ENCODE data around the gene ADORA2A. TPM values are rescaled to one million over a fixed set of nuclear protein-coding genes. Genes with fewer than 3 reads are reported as not detected.

The ADORA2A gene
- total RNA-seq, 6 donors from 2014 or later = 7.3 to 20.9 (median 8.8) TPM

- Histone ChIP-seq H3K36me3 (peaks cover 0 to 18% (median 11%) of the 10 kb centered on the region in 4 donors), H3K4me1 (peaks cover 40 to 45% (median 43%) of the 10 kb centered on the region in 4 donors), H3K27ac (no peak overlapping the region), H3K9me3 (no peaks in the 10 kb centered on the region), H3K4me3 (no peak overlapping the region), H3K27me3 (no peaks in the 10 kb centered on the region)
- peak in 1 of 2 donors; percentile 15 for DNase-seq
- TF ChIP-seq POLR2A (IDR thresholded peaks at IDR 0.05) (no peak), EP300 (IDR thresholded peaks at IDR 0.05) (no peak), POLR2AphosphoS5 (IDR thresholded peaks at IDR 0.05) (no peak), CTCF (IDR thresholded peaks at IDR 0.05) (no peak)
- no peak for ATAC-seq (ENCODE audit: low FRiP score in 2 of 2)
- WGBS, 2 donors = 96 to 97% methylated on average over 3 to 4 of the region's 4 CpGs
These were observed 9.7 kb downstream of the ADORA2A start for GRCh38 chr22:24437091-24437490.

GRCh38 chr22:24437741-24438328 lies 10.4 kb downstream of the ADORA2A start:
- no peak for TF ChIP-seq POLR2A (IDR thresholded peaks at IDR 0.05)
- no peak for TF ChIP-seq POLR2AphosphoS5 (IDR thresholded peaks at IDR 0.05)
- no peak for TF ChIP-seq CTCF (IDR thresholded peaks at IDR 0.05)
- ATAC-seq (ENCODE audit: low FRiP score in 2 of 2) (no peak), DNase-seq (peak in 1 of 2 donors; percentile 18)
- H3K4me3 ChIP-seq = no peak overlapping the region
- peaks cover 0 to 19% (median 13%) of the 10 kb centered on the region in 4 donors for H3K36me3 ChIP-seq
- H3K9me3 ChIP-seq = no peaks in the 10 kb centered on the region
- H3K27me3 ChIP-seq = no peaks in the 10 kb centered on the region
- H3K27ac ChIP-seq = no peak overlapping the region
- WGBS, 2 donors = 82 to 88% methylated on average over 5 of the region's 5 CpGs
- peaks cover 32 to 38% (median 35%) of the 10 kb centered on the region in 4 donors for H3K4me1 ChIP-seq

GRCh38 chr22:24440270-24440717 lies 12.9 kb downstream of the ADORA2A start:
- Histone ChIP-seq H3K27me3 (no peaks in the 10 kb centered on the region), H3K36me3 (peaks cover 0 to 19% (median 12%) of the 10 kb centered on the region in 4 donors), H3K9me3 (no peaks in the 10 kb centered on the region), H3K4me3 (no peak overlapping the region), H3K27ac (peak overlapping the region; percentile 48 to 72 (median 58)), H3K4me1 (peaks cover 8 to 14% (median 11%) of the 10 kb centered on the region in 4 donors)
- WGBS, 2 donors = 70 to 83% methylated on average over 6 to 10 of the region's 10 CpGs
- DNase-seq (peak in 1 of 2 donors; percentile 50), ATAC-seq (ENCODE audit: low FRiP score in 2 of 2) (no peak)
- no peak for TF ChIP-seq CTCF (IDR thresholded peaks at IDR 0.05)
- no peak for TF ChIP-seq POLR2A (IDR thresholded peaks at IDR 0.05)
- no peak for TF ChIP-seq EP300 (IDR thresholded peaks at IDR 0.05)
- no peak for TF ChIP-seq POLR2AphosphoS5 (IDR thresholded peaks at IDR 0.05)

- peak in 1 of 2 donors; percentile 18 for DNase-seq
- H3K4me1 ChIP-seq = peaks cover 3 to 10% (median 5%) of the 10 kb centered on the region in 4 donors
- no peak for TF ChIP-seq CTCF (IDR thresholded peaks at IDR 0.05)
- no peak for TF ChIP-seq EP300 (IDR thresholded peaks at IDR 0.05)
- TF ChIP-seq POLR2A (IDR thresholded peaks at IDR 0.05) = no peak
- no peak for TF ChIP-seq POLR2AphosphoS5 (IDR thresholded peaks at IDR 0.05)
- H3K9me3 ChIP-seq = no peaks in the 10 kb centered on the region
- no peak for ATAC-seq (ENCODE audit: low FRiP score in 2 of 2)
- H3K27me3 ChIP-seq = no peaks in the 10 kb centered on the region
- H3K27ac ChIP-seq = peak overlapping the region; percentile 48 to 72 (median 58)
- H3K4me3 ChIP-seq = no peak overlapping the region
- 90 to 92% methylated on average over 29 to 30 of the region's 30 CpGs for WGBS, 2 donors
- H3K36me3 ChIP-seq = peaks cover 0 to 19% (median 12%) of the 10 kb centered on the region in 4 donors
These were observed 13.5 kb downstream of the ADORA2A start for GRCh38 chr22:24440718-24441405.

All from upper lobe of left lung (tissue), 6 donors.